Adrenal gland (tissue), 12 donors: ENCODE results near the gene TGFB2. TPM values are rescaled to one million over a fixed set of nuclear protein-coding genes. Genes with fewer than 3 reads are reported as not detected.

Source experiments
- DNase-seq, 7 donors: peaks; one replicate each; pipeline ENCODE4 v3.0.0-alpha.2; 2019 to 2020
- H3K27ac ChIP-seq, 5 donors: fragments of 200-600 bp; sonication (generic) in 4 of 5; 1 replicate in 3 of 5; 2 replicates in 2 of 5; pipeline versions ENCODE4 v1.5.1 to v1.8.0; 2016 to 2020; ENCODE audit warnings: mild to moderate bottlenecking in 1 of 5
- H3K27me3 ChIP-seq: fragments of 200-600 bp; 2 replicates; pipeline ENCODE4 v1.8.0; 2021
- H3K36me3 ChIP-seq, 2 donors: fragments of 200-600 bp; replicated peaks in 1 of 2; 1 replicate in 1 of 2; 2 replicates in 1 of 2; pipeline versions ENCODE4 v1.5.1 to v1.8.0; 2018 to 2022
- H3K4me1 ChIP-seq, 2 donors: fragments of 200-600 bp; replicated peaks in 1 of 2; 1 replicate in 1 of 2; 2 replicates in 1 of 2; pipeline versions ENCODE4 v1.5.1 to v1.8.0; 2018 to 2021
- H3K4me3 ChIP-seq, 4 donors: fragments of 200-600 bp; sonication (generic) in 3 of 4; one replicate each; pipeline ENCODE4 v1.5.1; 2016 to 2018
- H3K9me3 ChIP-seq, 3 donors: fragments of 200-600 bp; sonication (generic) in 1 of 3; replicated peaks in 1 of 3; 1 replicate in 2 of 3; 2 replicates in 1 of 3; pipeline versions ENCODE4 v1.5.1 to v1.8.0; 2016 to 2021
- POLR2A ChIP-seq, 2 donors: fragments of 450-650 bp; IDR thresholded peaks; one replicate each; pipeline ENCODE4 v1.6.1; 2017; ENCODE audit warnings: antibody characterized with exemption in 2 of 2, mild to moderate bottlenecking in 2 of 2, moderate library complexity in 1 of 2
- WGBS, 4 donors: extraction: QIAGEN DNeasy Blood & Tissue Kit in 2 of 4; methylation state at CpG; one replicate each; pipeline versions ENCODE4 v1.1.5 to v1.1.7; 2013 to 2017; 5-methylcytosine and 5-hydroxymethylcytosine counted together
- intact Hi-C, 2 donors: fragments of 100-400 bp; cut with DNase I; formaldehyde crosslinking; loops; one replicate each; pipeline versions ENCODE4 v1.14.1 to v1.15.0; 2022 to 2023
- polyA plus RNA-seq, 3 donors: library from polyadenylated mRNA; stranded (reverse); fragments of 200-250 nt in 2 of 3; fragments of 350-450 nt in 1 of 3; fragmentation: Illumina TruSeq in 1 of 3; extraction: RNeasy Lipid Tissue Mini Kit (QIAGEN cat#74804) in 1 of 3; gene quantifications; one replicate each; pipeline ENCODE4 v1.2.3, GENCODE V29; 2013 to 2014
- total RNA-seq, 9 donors: library from RNA; depleted of rRNA in 4 of 9; stranded (reverse); fragments of >200 nt in 4 of 9; fragments of 120-200 nt in 1 of 9; fragmentation: NEBNext Ultra II Directional in 1 of 9; extraction: Animal tissue kit (Norgen Biotek cat#: 25700) in 1 of 9; gene quantifications; one replicate each; pipeline versions ENCODE4 v1.1.0 to v1.2.4, GENCODE V29; 2013 to 2023
- TF ChIP-seq, protein P1 (sequence below), 6 experiments: fragments of 450-650 bp in 4 of 6; fragments of 200-600 bp in 2 of 6; sonication (generic) in 1 of 6; IDR thresholded peaks; 1 replicate in 5 of 6; 2 replicates in 1 of 6; pipeline versions ENCODE4 v1.5.1 to v1.8.0; 2016 to 2021; ENCODE audit warnings: antibody characterized with exemption in 6 of 6, mild to moderate bottlenecking in 2 of 6, moderate library complexity in 1 of 6
- donor health status: healthy with polysubstance abuse.
- donor health status: Bipolar disorder and iron deficiency.
- donor health status: DM: yes; HTN: yes; CAD: no.
- donor health status: DM: no; HTN: no; CAD: no.
- donor health status: DM: no; HTN: no; CAD: no.
- donor health status: DM: yes; HTN: yes; CAD: no.

The TGFB2 gene
- total and polyA plus RNA-seq, 12 donors = 0.24 to 4.2 (median 1.7) TPM

DNA sequence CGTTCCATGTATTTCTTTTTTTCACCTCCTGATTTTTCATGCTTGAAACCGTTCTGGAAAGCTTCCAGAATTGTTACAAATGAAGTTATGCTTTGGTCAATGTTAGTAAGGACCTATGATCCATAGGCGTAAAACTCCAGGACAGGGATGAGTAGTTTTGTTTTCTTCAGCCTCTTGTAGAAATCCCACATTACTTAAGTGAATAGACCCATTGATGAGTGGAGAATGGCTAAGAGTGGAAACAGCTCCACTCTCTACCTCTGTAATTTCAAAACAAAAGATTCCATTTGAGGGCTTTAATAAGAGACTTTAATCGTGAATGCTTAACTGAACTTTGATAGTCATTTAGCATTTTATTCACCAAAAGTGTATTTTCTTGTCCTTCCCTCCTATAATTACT, 3.0 kb upstream of the TGFB2 start:
- TF ChIP-seq, protein P1, sequence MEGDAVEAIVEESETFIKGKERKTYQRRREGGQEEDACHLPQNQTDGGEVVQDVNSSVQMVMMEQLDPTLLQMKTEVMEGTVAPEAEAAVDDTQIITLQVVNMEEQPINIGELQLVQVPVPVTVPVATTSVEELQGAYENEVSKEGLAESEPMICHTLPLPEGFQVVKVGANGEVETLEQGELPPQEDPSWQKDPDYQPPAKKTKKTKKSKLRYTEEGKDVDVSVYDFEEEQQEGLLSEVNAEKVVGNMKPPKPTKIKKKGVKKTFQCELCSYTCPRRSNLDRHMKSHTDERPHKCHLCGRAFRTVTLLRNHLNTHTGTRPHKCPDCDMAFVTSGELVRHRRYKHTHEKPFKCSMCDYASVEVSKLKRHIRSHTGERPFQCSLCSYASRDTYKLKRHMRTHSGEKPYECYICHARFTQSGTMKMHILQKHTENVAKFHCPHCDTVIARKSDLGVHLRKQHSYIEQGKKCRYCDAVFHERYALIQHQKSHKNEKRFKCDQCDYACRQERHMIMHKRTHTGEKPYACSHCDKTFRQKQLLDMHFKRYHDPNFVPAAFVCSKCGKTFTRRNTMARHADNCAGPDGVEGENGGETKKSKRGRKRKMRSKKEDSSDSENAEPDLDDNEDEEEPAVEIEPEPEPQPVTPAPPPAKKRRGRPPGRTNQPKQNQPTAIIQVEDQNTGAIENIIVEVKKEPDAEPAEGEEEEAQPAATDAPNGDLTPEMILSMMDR (IDR thresholded peaks at IDR 0.05) = no peak
- TF ChIP-seq POLR2A (IDR thresholded peaks at IDR 0.05) = no peak
- Histone ChIP-seq H3K9me3 (no peaks in the 10 kb centered on the region), H3K27ac (no peak overlapping the region), H3K36me3 (no peaks in the 10 kb centered on the region), H3K4me1 (peaks cover 0 to under 1% of the 10 kb centered on the region in 2 donors), H3K4me3 (no peak overlapping the region), H3K27me3 (no peaks in the 10 kb centered on the region)
- intact Hi-C loops = loop anchor here in 1 of 2 donors (10.0 kb wide), 1 partner anchor 173 kb away; no protein-coding TSS in a partner anchor
- DNase-seq = no peak
- 90 to 94% (median 93%) methylated on average over 4 of the region's 4 CpGs for WGBS, 4 donors

GRCh38 chr1:218345673-218346390, 696 bp downstream of the TGFB2 start:
- 0 to 2% (median 0%) methylated on average over 22 to 64 of the region's 64 CpGs for WGBS, 4 donors
- TF ChIP-seq, protein P1 (IDR thresholded peaks at IDR 0.05) = peak in 1 of 6 experiments; percentile 17
- TF ChIP-seq POLR2A (IDR thresholded peaks at IDR 0.05) = peak in 1 of 2 donors; percentile 14
- Histone ChIP-seq H3K36me3 (no peaks in the 10 kb centered on the region), H3K9me3 (no peaks in the 10 kb centered on the region), H3K27ac (peak overlapping the region in 4 of 5 donors; percentile 18 to 83 (median 68)), H3K27me3 (no peaks in the 10 kb centered on the region), H3K4me1 (peaks cover 0 to 29% of the 10 kb centered on the region in 2 donors), H3K4me3 (peak overlapping the region in 3 of 4 donors; percentile 9 to 64 (median 49))
- DNase-seq = peak; percentile 51 to 75 (median 63)
- intact Hi-C loops = loop anchor here in 1 of 2 donors (10.0 kb wide), 1 partner anchor 169 kb away; no protein-coding TSS in a partner anchor

- H3K9me3 ChIP-seq = no peaks in the 10 kb centered on the region
- H3K36me3 ChIP-seq = no peaks in the 10 kb centered on the region
- H3K4me1 ChIP-seq = peaks cover 0 to 37% of the 10 kb centered on the region in 2 donors
- no peaks in the 10 kb centered on the region for H3K27me3 ChIP-seq
- WGBS, 4 donors = 0 to 2% (median 1%) methylated on average over 39 of the region's 39 CpGs
- no peak for TF ChIP-seq POLR2A (IDR thresholded peaks at IDR 0.05)
- TF ChIP-seq, protein P1 (IDR thresholded peaks at IDR 0.05) = no peak
- intact Hi-C loops = loop anchor here in 1 of 2 donors (10.0 kb wide), 1 partner anchor 168 kb away; no protein-coding TSS in a partner anchor
- peak overlapping the region in 3 of 5 donors; percentile 62 to 73 (median 65) for H3K27ac ChIP-seq
- H3K4me3 ChIP-seq = peak overlapping the region in 3 of 4 donors; percentile 15 to 64 (median 49)
- peak in 4 of 7 donors; percentile 16 to 34 (median 18) for DNase-seq
Measured at GRCh38 chr1:218346391-218347204, 1.5 kb downstream of the TGFB2 start.

DNA sequence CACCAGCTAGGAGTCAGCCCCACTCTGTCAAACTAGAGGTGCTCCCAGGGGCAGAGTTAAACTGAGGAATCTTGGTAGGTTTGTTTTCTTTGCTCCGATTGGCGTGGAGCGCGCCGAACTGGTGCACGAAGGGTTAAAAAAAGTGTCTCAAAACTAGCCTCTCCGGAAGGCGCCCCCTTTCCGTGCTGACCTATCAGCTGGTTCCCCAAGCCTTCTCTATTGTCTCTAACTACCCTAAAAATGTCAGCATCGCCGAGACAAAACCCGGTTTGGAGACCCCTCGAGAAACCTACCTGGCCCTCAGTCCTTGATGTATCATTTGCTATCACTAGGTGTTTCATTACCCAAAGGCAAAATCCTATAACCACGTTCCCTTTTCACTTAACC, 2.2 kb downstream of the TGFB2 start:
- TF ChIP-seq, protein P1 (IDR thresholded peaks at IDR 0.05) = peak in 2 of 6 experiments; percentile 3 to 32
- TF ChIP-seq POLR2A (IDR thresholded peaks at IDR 0.05) = no peak
- peak in 3 of 7 donors; percentile 19 to 24 (median 24) for DNase-seq
- Histone ChIP-seq H3K36me3 (no peaks in the 10 kb centered on the region), H3K9me3 (no peaks in the 10 kb centered on the region), H3K27ac (peak overlapping the region in 3 of 5 donors; percentile 53 to 73 (median 65)), H3K27me3 (no peaks in the 10 kb centered on the region), H3K4me3 (peak overlapping the region in 2 of 4 donors; percentile 26 to 64), H3K4me1 (peaks cover 0 to 37% of the 10 kb centered on the region in 2 donors)
- intact Hi-C loops = loop anchor here in 1 of 2 donors (10.0 kb wide), 1 partner anchor 167 kb away; no protein-coding TSS in a partner anchor
- 0 to 3% (median 2%) methylated on average over 14 of the region's 14 CpGs for WGBS, 4 donors
